Measurements from ENCODE around the gene CD63. TPM values are rescaled to one million over a fixed set of nuclear protein-coding genes. Genes with fewer than 3 reads are reported as not detected.

CD63 gene
- total RNA-seq, 1 donor from 2014 or later = 1,689 TPM

- no peak for DNase-seq (ENCODE audit: low spot score)
Measured at GRCh38 chr12:55739025-55739378, 10.2 kb upstream of the CD63 start.

GRCh38 chr12:55738123-55739024 lies 9.6 kb upstream of the CD63 start:
- DNase-seq (ENCODE audit: low spot score) = peak; percentile 98

- DNase-seq (ENCODE audit: low spot score) = peak; percentile 81
Measured at GRCh38 chr12:55737581-55738122, 8.8 kb upstream of the CD63 start.

- peak; percentile 67 for DNase-seq (ENCODE audit: low spot score)
Measured at GRCh38 chr12:55736780-55737580, 8.2 kb upstream of the CD63 start.

- DNase-seq (ENCODE audit: low spot score) = no peak
Measured at GRCh38 chr12:55736076-55736475, 7.3 kb upstream of the CD63 start.

- DNase-seq (ENCODE audit: low spot score) = no peak
Measured at GRCh38 chr12:55734595-55734994, 5.8 kb upstream of the CD63 start.

- no peak for DNase-seq (ENCODE audit: low spot score)
Measured at GRCh38 chr12:55733858-55734257, 5.0 kb upstream of the CD63 start.

- DNase-seq (ENCODE audit: low spot score) = no peak
Measured at GRCh38 chr12:55733021-55733555, 4.3 kb upstream of the CD63 start.

GRCh38 chr12:55732288-55732687 lies 3.5 kb upstream of the CD63 start:
- DNase-seq (ENCODE audit: low spot score) = no peak

- DNase-seq (ENCODE audit: low spot score) = peak; percentile 83
Measured at GRCh38 chr12:55729819-55730818, 1.3 kb upstream of the CD63 start.

- DNase-seq (ENCODE audit: low spot score) = peak; percentile 86
Measured at GRCh38 chr12:55728186-55728938, 447 bp downstream of the CD63 start.

GRCh38 chr12:55727643-55728185 lies 1.1 kb downstream of the CD63 start:
- peak; percentile 36 for DNase-seq (ENCODE audit: low spot score)

GRCh38 chr12:55726971-55727370 lies 1.8 kb downstream of the CD63 start:
- no peak for DNase-seq (ENCODE audit: low spot score)

GRCh38 chr12:55725556-55725955 lies 3.3 kb downstream of the CD63 start:
- DNase-seq (ENCODE audit: low spot score) = no peak

GRCh38 chr12:55724940-55725309 lies 3.9 kb downstream of the CD63 start:
- no peak for DNase-seq (ENCODE audit: low spot score)

GRCh38 chr12:55724226-55724939 lies 4.4 kb downstream of the CD63 start:
- DNase-seq (ENCODE audit: low spot score) = peak; percentile 57

GRCh38 chr12:55723516-55724225 lies 5.1 kb downstream of the CD63 start:
- DNase-seq (ENCODE audit: low spot score) = no peak

GRCh38 chr12:55722948-55723347 lies 5.9 kb downstream of the CD63 start:
- no peak for DNase-seq (ENCODE audit: low spot score)

Measured in umbilical cord (tissue), 2 donors.